ENCODE results near the gene FLAD1.

GRCh38 chr1:154954541-154954940 lies 28.6 kb upstream of the FLAD1 start:
- TF ChIP-seq, protein P1, sequence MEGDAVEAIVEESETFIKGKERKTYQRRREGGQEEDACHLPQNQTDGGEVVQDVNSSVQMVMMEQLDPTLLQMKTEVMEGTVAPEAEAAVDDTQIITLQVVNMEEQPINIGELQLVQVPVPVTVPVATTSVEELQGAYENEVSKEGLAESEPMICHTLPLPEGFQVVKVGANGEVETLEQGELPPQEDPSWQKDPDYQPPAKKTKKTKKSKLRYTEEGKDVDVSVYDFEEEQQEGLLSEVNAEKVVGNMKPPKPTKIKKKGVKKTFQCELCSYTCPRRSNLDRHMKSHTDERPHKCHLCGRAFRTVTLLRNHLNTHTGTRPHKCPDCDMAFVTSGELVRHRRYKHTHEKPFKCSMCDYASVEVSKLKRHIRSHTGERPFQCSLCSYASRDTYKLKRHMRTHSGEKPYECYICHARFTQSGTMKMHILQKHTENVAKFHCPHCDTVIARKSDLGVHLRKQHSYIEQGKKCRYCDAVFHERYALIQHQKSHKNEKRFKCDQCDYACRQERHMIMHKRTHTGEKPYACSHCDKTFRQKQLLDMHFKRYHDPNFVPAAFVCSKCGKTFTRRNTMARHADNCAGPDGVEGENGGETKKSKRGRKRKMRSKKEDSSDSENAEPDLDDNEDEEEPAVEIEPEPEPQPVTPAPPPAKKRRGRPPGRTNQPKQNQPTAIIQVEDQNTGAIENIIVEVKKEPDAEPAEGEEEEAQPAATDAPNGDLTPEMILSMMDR (IDR thresholded peaks at IDR 0.05), result no peak
- TF ChIP-seq REST (IDR thresholded peaks at IDR 0.05; ENCODE audit: insufficient read depth in 1 of 2, low read depth in 2 of 2, low read length in 1 of 2), result no peak
- TF ChIP-seq SIN3A (IDR thresholded peaks at IDR 0.05; ENCODE audit: borderline replicate concordance, insufficient read depth, low read depth, low read length), result no peak
- no peak for TF ChIP-seq POLR2AphosphoS5 (IDR thresholded peaks at IDR 0.05; ENCODE audit: low read depth, low read length)

Measured in Panc1 (cell line).